Prostate gland (tissue), 2 donors: ENCODE data around the gene DNAJB1.

Source experiments
- CTCF ChIP-seq, 4 experiments: fragments of 200-600 bp in 2 of 4; fragments of 450-650 bp in 2 of 4; sonication (generic) in 2 of 4; IDR thresholded peaks; 1 replicate in 3 of 4; 2 replicates in 1 of 4; pipeline ENCODE4 v1.5.1; 2016 to 2019; ENCODE audit warnings: antibody characterized with exemption in 4 of 4, mild to moderate bottlenecking in 2 of 4, moderate library complexity in 2 of 4
- POLR2A ChIP-seq: fragments of 450-650 bp; IDR thresholded peaks from one replicate; pipeline ENCODE4 v1.6.1; 2016; ENCODE audit warnings: antibody characterized with exemption, mild to moderate bottlenecking
- POLR2AphosphoS5 ChIP-seq: sonication (generic); formaldehyde crosslinking; IDR thresholded peaks from one replicate; pipeline ENCODE4 v1.6.1; 2017; ENCODE audit warnings: antibody characterized with exemption

GRCh38 chr19:14467391-14467790 lies 50.8 kb downstream of the DNAJB1 start:
- TF ChIP-seq POLR2AphosphoS5: no peak
- no peak for TF ChIP-seq POLR2A
- TF ChIP-seq CTCF (IDR thresholded peaks at IDR 0.05): no peak
